Loucy (cell line): Measurements from ENCODE around the gene FOXB2.

Source experiments
- H2AFZ ChIP-seq: fragments of 200-600 bp; sonication (generic); 2 replicates; pipeline ENCODE4 v1.6.0; 2016; ENCODE audit warnings: antibody characterized with exemption, mild to moderate bottlenecking, low read length, moderate library complexity
- H3F3A ChIP-seq: fragments of 200-600 bp; 2 replicates; pipeline ENCODE4 v1.6.0; 2016; ENCODE audit warnings: antibody characterized with exemption, low read depth, mild to moderate bottlenecking
- H3K27me3 ChIP-seq: fragments of 200-600 bp; sonication (generic); 2 replicates; pipeline ENCODE4 v1.6.1; 2014; ENCODE audit warnings: low read length, mild to moderate bottlenecking; ENCODE audit not compliant: insufficient read depth, poor library complexity, severe bottlenecking
- H3K36me3 ChIP-seq: fragments of 200-600 bp; sonication (generic); 2 replicates; pipeline ENCODE4 v1.6.1; 2016; ENCODE audit warnings: low read length; ENCODE audit not compliant: insufficient read depth
- H3K4me1 ChIP-seq: fragments of 200-600 bp; sonication (generic); 2 replicates; pipeline ENCODE4 v1.5.1; 2014; ENCODE audit warnings: low read length, mild to moderate bottlenecking; ENCODE audit not compliant: insufficient read depth, poor library complexity, severe bottlenecking
- H3K4me2 ChIP-seq: fragments of 200-600 bp; sonication (generic); 2 replicates; pipeline ENCODE4 v1.6.0; 2014; ENCODE audit warnings: antibody characterized with exemption, low read length, low read depth, mild to moderate bottlenecking; ENCODE audit not compliant: poor library complexity, severe bottlenecking
- H3K4me3 ChIP-seq: fragments of 200-600 bp; sonication (generic); 2 replicates; pipeline ENCODE4 v1.5.1; 2014; ENCODE audit warnings: low read length, mild to moderate bottlenecking, mixed read lengths; ENCODE audit not compliant: poor library complexity, severe bottlenecking
- H3K79me2 ChIP-seq: fragments of 200-600 bp; sonication (generic); 2 replicates; pipeline ENCODE4 v1.6.1; 2014; ENCODE audit warnings: low read length; ENCODE audit not compliant: insufficient read depth
- H3K9ac ChIP-seq: fragments of 200-600 bp; sonication (generic); 2 replicates; pipeline ENCODE4 v1.6.0; 2014; ENCODE audit warnings: mild to moderate bottlenecking, low read depth, low read length, moderate library complexity; ENCODE audit not compliant: poor library complexity, severe bottlenecking
- H3K9me2 ChIP-seq: fragments of 200-600 bp; sonication (generic); replicated peaks from 2 replicates; pipeline ENCODE4 v1.6.1; 2016; ENCODE audit warnings: low read depth, low read length, mixed read lengths
- H3K9me3 ChIP-seq: fragments of 200-600 bp; sonication (generic); 2 replicates; pipeline ENCODE4 v1.6.1; 2014; ENCODE audit warnings: mild to moderate bottlenecking, antibody characterized with exemption, low read length, low read depth; ENCODE audit not compliant: insufficient read depth
- H4K20me1 ChIP-seq: fragments of 200-600 bp; sonication (generic); 2 replicates; pipeline ENCODE4 v1.6.0; 2014; ENCODE audit warnings: antibody characterized with exemption, low read length, mild to moderate bottlenecking; ENCODE audit not compliant: insufficient read depth, poor library complexity, severe bottlenecking
- EZH2phosphoT487 ChIP-seq: fragments of 200-600 bp; IDR thresholded peaks from 2 replicates; pipeline ENCODE4 v1.6.1; 2018; ENCODE audit warnings: antibody characterized with exemption, mild to moderate bottlenecking, moderate library complexity, borderline replicate concordance
- TF ChIP-seq, protein P1 (sequence below): fragments of 200-600 bp; sonication (generic); conservative IDR thresholded peaks from 2 replicates; pipeline ENCODE4 v1.5.1; 2014; ENCODE audit warnings: mild to moderate bottlenecking, antibody characterized with exemption, low read length

FOXB2 gene

DNA sequence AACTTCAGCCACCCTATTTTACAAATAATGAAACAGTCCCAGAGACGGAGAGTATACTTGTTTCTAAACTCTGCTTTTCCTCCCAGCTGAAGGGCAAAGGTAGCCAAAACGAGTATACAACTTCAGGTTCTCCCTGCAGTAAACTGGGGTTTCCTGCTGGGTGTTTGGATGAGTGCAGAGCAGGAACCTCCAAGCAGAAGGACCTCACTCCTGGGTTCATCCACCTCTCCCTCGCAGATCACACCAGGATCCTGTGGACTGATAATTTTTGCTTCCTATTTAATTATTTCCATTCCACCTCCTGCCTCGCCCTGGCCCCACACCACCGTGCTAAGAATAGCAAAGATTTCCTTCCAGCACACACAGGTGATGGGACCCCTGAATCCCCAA, 2.0 kb upstream of the FOXB2 start:
- no peaks in the 10 kb centered on the region for H3K36me3 ChIP-seq
- no peak overlapping the region for H3K4me3 ChIP-seq
- H3F3A ChIP-seq: no peaks in the 10 kb centered on the region
- no peak overlapping the region for H3K4me2 ChIP-seq
- no peak for TF ChIP-seq EZH2phosphoT487
- TF ChIP-seq, protein P1, sequence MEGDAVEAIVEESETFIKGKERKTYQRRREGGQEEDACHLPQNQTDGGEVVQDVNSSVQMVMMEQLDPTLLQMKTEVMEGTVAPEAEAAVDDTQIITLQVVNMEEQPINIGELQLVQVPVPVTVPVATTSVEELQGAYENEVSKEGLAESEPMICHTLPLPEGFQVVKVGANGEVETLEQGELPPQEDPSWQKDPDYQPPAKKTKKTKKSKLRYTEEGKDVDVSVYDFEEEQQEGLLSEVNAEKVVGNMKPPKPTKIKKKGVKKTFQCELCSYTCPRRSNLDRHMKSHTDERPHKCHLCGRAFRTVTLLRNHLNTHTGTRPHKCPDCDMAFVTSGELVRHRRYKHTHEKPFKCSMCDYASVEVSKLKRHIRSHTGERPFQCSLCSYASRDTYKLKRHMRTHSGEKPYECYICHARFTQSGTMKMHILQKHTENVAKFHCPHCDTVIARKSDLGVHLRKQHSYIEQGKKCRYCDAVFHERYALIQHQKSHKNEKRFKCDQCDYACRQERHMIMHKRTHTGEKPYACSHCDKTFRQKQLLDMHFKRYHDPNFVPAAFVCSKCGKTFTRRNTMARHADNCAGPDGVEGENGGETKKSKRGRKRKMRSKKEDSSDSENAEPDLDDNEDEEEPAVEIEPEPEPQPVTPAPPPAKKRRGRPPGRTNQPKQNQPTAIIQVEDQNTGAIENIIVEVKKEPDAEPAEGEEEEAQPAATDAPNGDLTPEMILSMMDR: no peak
- H3K27me3 ChIP-seq: no peaks in the 10 kb centered on the region
- no peaks in the 10 kb centered on the region for H4K20me1 ChIP-seq
- no peaks in the 10 kb centered on the region for H3K9me2 ChIP-seq
- no peaks in the 10 kb centered on the region for H3K4me1 ChIP-seq
- H3K9me3 ChIP-seq: no peaks in the 10 kb centered on the region
- no peak overlapping the region for H2AFZ ChIP-seq
- H3K79me2 ChIP-seq: no peaks in the 10 kb centered on the region
- H3K9ac ChIP-seq: no peak overlapping the region

DNA sequence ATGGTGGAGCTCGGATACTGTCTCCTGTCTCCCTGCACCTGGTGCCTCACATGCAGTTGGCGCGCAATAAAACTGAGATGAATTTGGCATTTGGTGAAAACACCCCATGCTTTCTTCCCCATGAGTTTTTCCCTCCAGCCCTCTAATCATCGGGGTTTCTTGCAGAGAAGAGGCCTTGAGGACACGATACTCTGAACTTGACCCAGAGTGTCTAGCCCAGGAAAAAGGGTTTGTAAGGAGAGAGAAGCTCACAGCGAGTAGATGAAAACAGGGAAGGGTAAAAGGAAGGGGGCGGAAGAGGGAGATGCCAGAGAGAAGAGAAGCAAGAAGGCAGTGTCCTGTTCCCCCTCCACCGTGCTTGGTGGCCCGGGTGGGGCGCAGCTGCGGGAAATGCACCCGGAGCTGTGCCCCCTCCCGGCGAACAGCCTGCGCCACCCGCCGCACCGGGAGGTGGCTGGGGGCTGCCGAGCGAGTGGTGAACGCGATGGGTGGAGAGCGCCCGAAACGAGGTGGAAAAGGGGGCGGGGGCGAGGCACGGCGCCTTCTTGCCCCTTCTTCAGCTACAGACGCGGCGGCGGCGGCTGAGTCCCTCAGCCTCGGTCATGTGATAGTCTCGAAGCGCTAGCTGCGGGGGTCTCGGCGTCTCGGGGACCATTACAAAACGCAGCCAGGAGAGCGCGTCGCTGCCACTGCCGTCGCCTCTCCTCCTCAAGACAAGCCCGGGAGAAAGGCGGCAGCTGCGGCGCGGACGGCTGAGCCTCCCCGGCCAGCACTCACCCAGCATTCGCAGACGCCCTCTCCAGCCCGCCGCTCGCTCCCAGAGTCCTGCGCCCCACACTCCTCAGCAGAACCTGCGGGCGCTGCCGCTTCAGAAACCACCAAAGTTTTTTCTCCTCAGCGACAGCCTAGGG, 1.1 kb upstream of the FOXB2 start:
- no peaks in the 10 kb centered on the region for H3K4me1 ChIP-seq
- no peaks in the 10 kb centered on the region for H4K20me1 ChIP-seq
- no peak overlapping the region for H3K4me3 ChIP-seq
- no peak overlapping the region for H3K9ac ChIP-seq
- H3F3A ChIP-seq: no peaks in the 10 kb centered on the region
- no peaks in the 10 kb centered on the region for H3K9me3 ChIP-seq
- H2AFZ ChIP-seq: no peak overlapping the region
- TF ChIP-seq, protein P1: no peak
- TF ChIP-seq EZH2phosphoT487: no peak
- H3K36me3 ChIP-seq: no peaks in the 10 kb centered on the region
- no peaks in the 10 kb centered on the region for H3K27me3 ChIP-seq
- H3K9me2 ChIP-seq: no peaks in the 10 kb centered on the region
- no peaks in the 10 kb centered on the region for H3K79me2 ChIP-seq
- H3K4me2 ChIP-seq: no peak overlapping the region

DNA sequence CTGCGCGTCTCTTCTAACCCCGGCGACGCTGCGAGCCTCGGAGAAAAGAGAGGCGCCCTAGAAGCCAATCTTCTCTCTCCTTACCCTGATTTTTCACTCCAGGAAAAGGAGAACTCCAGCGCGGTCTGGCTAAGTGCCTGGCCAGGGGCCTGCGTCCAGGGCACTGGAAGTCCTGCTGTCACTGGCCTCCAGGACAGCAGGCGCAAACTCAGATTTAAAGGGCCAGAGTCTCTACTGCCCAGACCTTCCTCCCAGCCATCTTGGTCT, 553 bp upstream of the FOXB2 start:
- H2AFZ ChIP-seq: no peak overlapping the region
- TF ChIP-seq, protein P1: no peak
- TF ChIP-seq EZH2phosphoT487: no peak
- no peak overlapping the region for H3K4me2 ChIP-seq
- no peaks in the 10 kb centered on the region for H4K20me1 ChIP-seq
- no peak overlapping the region for H3K4me3 ChIP-seq
- H3K36me3 ChIP-seq: no peaks in the 10 kb centered on the region
- no peaks in the 10 kb centered on the region for H3K9me3 ChIP-seq
- no peaks in the 10 kb centered on the region for H3K79me2 ChIP-seq
- H3K27me3 ChIP-seq: no peaks in the 10 kb centered on the region
- no peak overlapping the region for H3K9ac ChIP-seq
- no peaks in the 10 kb centered on the region for H3K9me2 ChIP-seq
- no peaks in the 10 kb centered on the region for H3F3A ChIP-seq
- H3K4me1 ChIP-seq: no peaks in the 10 kb centered on the region
